Heart right ventricle (tissue), 16 donors: ENCODE results near the gene SOWAHA. TPM values are rescaled to one million over a fixed set of nuclear protein-coding genes. Genes with fewer than 3 reads are reported as not detected.

Experiments
- ATAC-seq, 8 donors: fragments of 200-7000 bp; cut with Tn5 transposase; one replicate each; pipeline ENCODE4 v1.9.1; 2020; ENCODE audit warnings: mild to moderate bottlenecking in 8 of 8, moderate library complexity in 8 of 8, moderate number of reproducible peaks in 1 of 8
- DNase-seq, 2 donors: peaks; one replicate each; pipeline ENCODE4 v3.0.0-alpha.2; 2020
- H3K27ac ChIP-seq, 10 donors: fragments of 200-600 bp; sonication (generic) in 2 of 10; one replicate each; pipeline versions ENCODE4 v1.5.0 to v1.8.0; 2020 to 2022; ENCODE audit warnings: mild to moderate bottlenecking in 3 of 10
- H3K27me3 ChIP-seq, 7 donors: fragments of 200-600 bp; one replicate each; pipeline ENCODE4 v1.8.0; 2021 to 2022; ENCODE audit warnings: mild to moderate bottlenecking in 2 of 7
- H3K36me3 ChIP-seq, 9 donors: fragments of 200-600 bp; sonication (generic) in 1 of 9; one replicate each; pipeline versions ENCODE4 v1.5.0 to v1.8.0; 2020 to 2022; ENCODE audit warnings: mild to moderate bottlenecking in 2 of 9
- H3K4me1 ChIP-seq, 9 donors: fragments of 200-600 bp; sonication (generic) in 1 of 9; one replicate each; pipeline versions ENCODE4 v1.5.0 to v1.8.0; 2020 to 2022; ENCODE audit warnings: mild to moderate bottlenecking in 4 of 9
- H3K4me3 ChIP-seq, 10 donors: fragments of 200-600 bp; sonication (generic) in 2 of 10; one replicate each; pipeline versions ENCODE4 v1.5.0 to v1.8.0; 2020 to 2022; ENCODE audit warnings: mild to moderate bottlenecking in 7 of 10, moderate library complexity in 2 of 10
- H3K9me3 ChIP-seq, 11 donors: fragments of 200-600 bp in 10 of 11; sonication (generic) in 2 of 11; one replicate each; pipeline versions ENCODE4 v1.5.0 to v1.8.0; 2013 to 2022; ENCODE audit warnings: mild to moderate bottlenecking in 2 of 11, control low read depth in 1 of 11, moderate library complexity in 1 of 11
- WGBS, 2 donors: extraction: QIAGEN DNeasy Blood & Tissue Kit; methylation state at CpG; one replicate each; pipeline ENCODE4 v1.1.7; 2013; ENCODE audit warnings: inconsistent platforms in 1 of 2; 5-methylcytosine and 5-hydroxymethylcytosine counted together
- intact Hi-C, 10 donors: fragments of 100-400 bp; cut with DNase I; formaldehyde crosslinking; loops; one replicate each; pipeline versions ENCODE4 v1.11.1 to v1.14.2; 2022
- long read RNA-seq, 3 donors: library from polyadenylated mRNA; unstranded; transcript quantifications; one replicate each; pipeline ENCODE4 v2.0.0, GENCODE V29; 2020 to 2021
- polyA plus RNA-seq, 2 donors: library from polyadenylated mRNA; stranded (reverse); fragments of 200-250 nt; gene quantifications; one replicate each; pipeline ENCODE4 v1.2.3, GENCODE V29; 2013
- total RNA-seq, 10 donors: library from RNA; stranded (reverse); fragmentation: NEBNext Ultra II Directional in 3 of 10; extraction: Animal tissue kit (Norgen Biotek cat#: 25700) in 3 of 10; gene quantifications; one replicate each; pipeline versions ENCODE4 v1.2.1 to v1.2.4, GENCODE V29; 2021 to 2023
- TF ChIP-seq, protein P1 (sequence below), 9 donors: fragments of 200-600 bp; sonication (generic) in 2 of 9; IDR thresholded peaks; one replicate each; pipeline versions ENCODE4 v1.5.0 to v1.8.0; 2021 to 2022; ENCODE audit warnings: antibody characterized with exemption in 9 of 9, mild to moderate bottlenecking in 5 of 9, moderate library complexity in 1 of 9
- donor health status: Arrhythmogenic right ventricular cardiomyopathy.
- donor health status: ischemic (EF 13 %, LVEDD 7.1; RV severe dilation, severe dysfunction).
- donor health status: healthy with polysubstance abuse.
- donor health status: DM: no; HTN: yes; CAD: no.
- donor health status: DM: no; HTN: no; CAD: no.
- donor health status: ischemic (EF 25% LVEDD 6.9; RV normal size, moderate dysfunction).
- donor health status: ischemic (EF 25% LVEDD 5.7; RV mildly dilated, moderate dysfunction).
- donor health status: healthy.
- donor health status: DM: yes; HTN: yes; CAD: no.
- donor health status: Ischemic cardiomyopathy.
- donor health status: ischemic (EF 35%, LVEDD 5.7; RV mildly dilated, moderate dysfunction).
- donor health status: nonischemic (EF 11% LVEDD 7.7; RV severe dilation, severe dysfunction).
- donor health status: DM: yes; HTN: yes; CAD: no.
- donor health status: PGD.
- donor health status: ischemic (EF 29% LVEDD 5.4; RV normal size, mild dysfunction).
- donor health status: nonischemic (EF 23%, LVEDD 6.1; RV moderate dilation, normal function).

The SOWAHA gene
- total RNA-seq (under 1 TPM in 4 of 10 donors, not detected in 6; 0.08 to 0.19 (median 0.13) TPM), polyA plus RNA-seq (under 1 TPM in 1 of 2 donors, not detected in 1; 0.07 TPM)
- long read RNA-seq, donor 1, partial matches to known transcripts, result 0 of 3 reads
- long read RNA-seq, donor 1, other reads (novel, unspliced or antisense), result 0 of 3 reads
- long read RNA-seq, donor 2, result 0 reads
- long read RNA-seq, donor 3, result 0 reads

DNA sequence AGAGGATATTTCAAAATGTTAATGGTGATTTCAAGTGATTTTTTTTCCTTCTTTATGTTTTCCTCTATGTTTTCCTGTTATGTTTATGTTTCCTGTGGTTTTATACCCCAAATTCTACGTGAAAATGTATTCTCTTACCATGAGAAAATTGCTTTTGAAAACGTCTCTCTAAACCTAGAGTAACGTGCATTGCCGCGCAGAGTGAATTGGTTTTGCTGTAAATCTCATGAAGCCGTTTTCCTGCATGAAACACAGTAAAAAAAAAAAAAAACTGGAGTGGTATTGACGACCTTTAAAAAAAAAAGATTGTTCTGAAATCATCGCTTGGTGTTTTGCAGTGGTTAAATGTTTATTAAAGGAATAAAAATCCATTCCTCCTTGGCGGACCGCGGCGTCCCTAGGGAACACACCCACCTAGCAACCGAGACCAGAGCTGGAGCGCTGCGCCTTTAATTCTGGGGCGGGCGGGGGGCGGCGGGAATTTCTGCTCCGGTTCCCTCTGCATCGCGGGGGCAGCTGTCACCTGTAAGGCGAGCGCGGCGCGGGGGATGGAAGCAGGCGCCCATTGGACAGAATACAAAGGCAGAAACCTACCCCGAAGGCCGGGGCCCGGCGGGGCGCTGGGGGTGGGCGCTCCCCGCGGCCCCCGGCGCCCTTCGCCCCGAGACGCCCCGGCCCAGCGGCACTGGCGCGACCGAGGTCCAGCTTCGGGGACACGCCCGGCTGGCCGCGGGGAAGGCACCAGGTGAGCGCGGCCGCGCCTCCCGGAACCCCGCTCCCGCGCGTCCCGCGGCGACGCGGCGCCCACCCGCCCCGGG lies at the start of gene SOWAHA:
SOWAHA (plus strand) TSS at position 522 of the 818 bp plus-strand sequence. CDS start 320 bp downstream, outside the sequence.
- WGBS, 2 donors, result 3 to 4% methylated on average over 59 to 68 of the region's 68 CpGs
- DNase-seq, result no peak

DNA sequence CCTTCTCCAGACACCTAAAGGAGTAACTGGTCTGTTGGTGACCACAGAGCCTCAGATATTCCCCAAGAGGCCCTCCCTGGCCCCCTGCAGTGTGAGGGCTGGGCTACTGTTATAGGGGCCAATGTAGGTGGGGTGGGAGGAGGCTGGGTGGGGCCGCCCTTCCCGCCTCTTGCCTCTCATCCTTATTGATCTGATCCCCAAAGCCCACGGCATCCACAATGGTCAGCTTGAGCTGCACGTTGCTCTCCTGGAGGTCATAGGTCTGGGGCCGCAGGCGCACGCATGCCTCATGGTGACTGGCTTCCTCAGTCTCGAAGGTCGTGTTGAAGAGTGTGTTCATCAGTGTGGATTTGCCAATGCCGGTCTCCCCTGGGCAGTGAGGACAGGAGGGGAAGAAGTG lies 49.1 kb upstream of the SOWAHA start:
- Histone ChIP-seq H3K4me3 (no peak overlapping the region), H3K27ac (no peak overlapping the region), H3K4me1 (peaks cover 14 to 43% (median 32%) of the 10 kb centered on the region in 9 donors), H3K27me3 (no peaks in the 10 kb centered on the region), H3K9me3 (no peaks in the 10 kb centered on the region), H3K36me3 (peaks cover 0 to 64% (median 54%) of the 10 kb centered on the region in 9 donors)
- 96 to 99% methylated on average over 10 of the region's 10 CpGs for WGBS, 2 donors
- ATAC-seq (no peak), DNase-seq (no peak)
- intact Hi-C loops, result no loop called here
- TF ChIP-seq, protein P1, sequence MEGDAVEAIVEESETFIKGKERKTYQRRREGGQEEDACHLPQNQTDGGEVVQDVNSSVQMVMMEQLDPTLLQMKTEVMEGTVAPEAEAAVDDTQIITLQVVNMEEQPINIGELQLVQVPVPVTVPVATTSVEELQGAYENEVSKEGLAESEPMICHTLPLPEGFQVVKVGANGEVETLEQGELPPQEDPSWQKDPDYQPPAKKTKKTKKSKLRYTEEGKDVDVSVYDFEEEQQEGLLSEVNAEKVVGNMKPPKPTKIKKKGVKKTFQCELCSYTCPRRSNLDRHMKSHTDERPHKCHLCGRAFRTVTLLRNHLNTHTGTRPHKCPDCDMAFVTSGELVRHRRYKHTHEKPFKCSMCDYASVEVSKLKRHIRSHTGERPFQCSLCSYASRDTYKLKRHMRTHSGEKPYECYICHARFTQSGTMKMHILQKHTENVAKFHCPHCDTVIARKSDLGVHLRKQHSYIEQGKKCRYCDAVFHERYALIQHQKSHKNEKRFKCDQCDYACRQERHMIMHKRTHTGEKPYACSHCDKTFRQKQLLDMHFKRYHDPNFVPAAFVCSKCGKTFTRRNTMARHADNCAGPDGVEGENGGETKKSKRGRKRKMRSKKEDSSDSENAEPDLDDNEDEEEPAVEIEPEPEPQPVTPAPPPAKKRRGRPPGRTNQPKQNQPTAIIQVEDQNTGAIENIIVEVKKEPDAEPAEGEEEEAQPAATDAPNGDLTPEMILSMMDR (IDR thresholded peaks at IDR 0.05), result no peak

More for the DNA sequence above, at the start of gene SOWAHA:
- Histone ChIP-seq H3K27ac (no peak within 1 kb of the TSS), H3K36me3 (no peaks in the 10 kb centered on the region), H3K4me1 (peaks cover 0 to 17% (median 7%) of the 10 kb centered on the region in 9 donors), H3K27me3 (peaks cover 6 to 76% (median 55%) of the 10 kb centered on the region in 7 donors), H3K4me3 (peak within 1 kb of the TSS; percentile 5 to 49 (median 42)), H3K9me3 (no peaks in the 10 kb centered on the region)
- ATAC-seq, result peak in 1 of 8 donors; percentile 33
- TF ChIP-seq, protein P1 (IDR thresholded peaks at IDR 0.05), result no peak
- intact Hi-C loops, result loop anchor here in 4 of 10 donors (10.0 kb wide), 3 partner anchors 58 to 428 kb away; no protein-coding TSS in a partner anchor

- no peak overlapping the region for H3K4me3 ChIP-seq
- H3K27me3 ChIP-seq, result no peaks in the 10 kb centered on the region
- ATAC-seq, result no peak
- no peaks in the 10 kb centered on the region for H3K9me3 ChIP-seq
- intact Hi-C loops, result no loop called here
- peaks cover 0 to 57% (median 47%) of the 10 kb centered on the region in 9 donors for H3K36me3 ChIP-seq
- WGBS, 2 donors, result 94 to 99% methylated on average over 7 of the region's 7 CpGs
- H3K4me1 ChIP-seq, result peaks cover 14 to 49% (median 33%) of the 10 kb centered on the region in 9 donors
- H3K27ac ChIP-seq, result no peak overlapping the region
- TF ChIP-seq, protein P1 (IDR thresholded peaks at IDR 0.05), result no peak
- no peak for DNase-seq
Measured at GRCh38 chr5:132764671-132765238, 48.3 kb upstream of the SOWAHA start.

- peak in 2 of 8 donors; percentile 21 to 50 for ATAC-seq
- intact Hi-C loops, result no loop called here
- peaks cover 0 to 50% (median 40%) of the 10 kb centered on the region in 9 donors for H3K36me3 ChIP-seq
- TF ChIP-seq, protein P1 (IDR thresholded peaks at IDR 0.05), result no peak
- DNase-seq, result peak in 1 of 2 donors; percentile 42
- no peak overlapping the region for H3K4me3 ChIP-seq
- H3K4me1 ChIP-seq, result peaks cover 14 to 54% (median 37%) of the 10 kb centered on the region in 9 donors
- no peaks in the 10 kb centered on the region for H3K9me3 ChIP-seq
- 80 to 82% methylated on average over 12 of the region's 12 CpGs for WGBS, 2 donors
- no peaks in the 10 kb centered on the region for H3K27me3 ChIP-seq
- peak overlapping the region in 1 of 10 donors; percentile 15 for H3K27ac ChIP-seq
Measured at GRCh38 chr5:132765311-132766019, 47.6 kb upstream of the SOWAHA start.
